Measurements from ENCODE around the gene C3orf52. TPM values are rescaled to one million over a fixed set of nuclear protein-coding genes. Genes with fewer than 3 reads are reported as not detected.
"Not testable (repeated sequence)": the region's sequence is repeated elsewhere in the genome, so short reads cannot be mapped to it uniquely, and the experiment has no call there.

Gene C3orf52
- total and polyA plus RNA-seq, 7 donors, result 0.36 to 17.4 (median 2.2) TPM

- Histone ChIP-seq H3K27me3 (no peaks in the 10 kb centered on the region), H3K27ac (no peak overlapping the region), H3K4me1 (no peaks in the 10 kb centered on the region), H3K4me3 (no peak overlapping the region), H3K36me3 (no peaks in the 10 kb centered on the region), H3K9me3 (no peaks in the 10 kb centered on the region)
- intact Hi-C loops (cut with DNase I), result no loop called here
- no peak for DNase-seq
- WGBS, 2 donors, result 78 to 83% methylated on average over 6 of the region's 6 CpGs
- TF ChIP-seq POLR2A (IDR thresholded peaks at IDR 0.05) (no peak), POLR2AphosphoS5 (IDR thresholded peaks at IDR 0.05) (no peak), CTCF (IDR thresholded peaks at IDR 0.05) (no peak), EP300 (IDR thresholded peaks at IDR 0.05) (no peak)
Observed at GRCh38 chr3:112056451-112056929, 29.7 kb upstream of the C3orf52 start.

DNA sequence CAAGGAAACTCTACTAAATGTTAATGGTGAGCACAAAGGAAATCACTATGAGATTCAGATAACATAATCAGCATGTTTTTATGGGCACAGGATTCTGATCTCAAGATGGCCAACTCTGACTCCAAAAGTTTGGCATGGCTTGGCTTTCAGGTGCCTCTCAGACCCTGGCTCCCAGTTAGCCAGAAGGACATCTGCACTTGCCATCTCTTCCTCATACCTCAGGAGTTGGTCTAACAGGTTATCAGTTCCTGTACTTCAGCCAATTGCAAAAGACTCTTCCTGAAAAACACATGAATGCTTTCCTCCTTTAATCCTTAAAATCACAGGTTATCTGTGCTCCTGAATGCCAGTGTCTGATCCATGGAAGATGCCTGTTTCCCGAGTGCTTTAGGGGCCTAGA, 26.7 kb upstream of the C3orf52 start:
- no peak for TF ChIP-seq POLR2AphosphoS5 (IDR thresholded peaks at IDR 0.05)
- intact Hi-C loops (cut with DNase I), result no loop called here
- WGBS, 2 donors, result 87 to 94% methylated on average over 1 of the region's 1 CpG

DNA sequence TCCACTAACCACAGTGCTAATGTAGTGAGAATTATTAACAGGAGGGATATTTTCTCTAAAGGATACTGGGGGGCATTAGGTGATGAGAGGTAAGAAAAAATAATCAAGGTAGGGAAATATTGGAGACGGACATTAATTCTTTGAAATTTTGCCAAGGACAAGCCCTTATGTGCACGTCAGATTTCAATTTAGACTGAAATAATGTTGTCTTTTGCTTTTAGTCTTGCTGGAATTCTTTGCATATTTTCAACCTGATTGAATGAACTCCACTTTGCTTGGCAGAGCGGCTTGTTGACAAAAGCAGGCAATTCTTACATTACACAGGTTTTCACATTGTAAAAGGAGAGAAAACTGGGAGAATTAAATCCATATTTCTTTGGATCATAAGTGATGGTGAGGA, 25.0 kb upstream of the C3orf52 start:
- H3K4me3 ChIP-seq, result no peak overlapping the region
- TF ChIP-seq EP300 (IDR thresholded peaks at IDR 0.05) (no peak), CTCF (IDR thresholded peaks at IDR 0.05) (no peak), POLR2A (IDR thresholded peaks at IDR 0.05) (no peak), POLR2AphosphoS5 (IDR thresholded peaks at IDR 0.05) (no peak)
- no peak for DNase-seq
- no peaks in the 10 kb centered on the region for H3K4me1 ChIP-seq
- H3K36me3 ChIP-seq, result no peaks in the 10 kb centered on the region
- intact Hi-C loops (cut with DNase I), result no loop called here
- 85 to 90% methylated on average over 3 of the region's 3 CpGs for WGBS, 2 donors
- H3K9me3 ChIP-seq, result no peaks in the 10 kb centered on the region
- H3K27ac ChIP-seq, result no peak overlapping the region
- H3K27me3 ChIP-seq, result no peaks in the 10 kb centered on the region

More for the DNA sequence above, 26.7 kb upstream of the C3orf52 start:
- no peak overlapping the region for H3K27ac ChIP-seq
- DNase-seq, result no peak
- no peaks in the 10 kb centered on the region for H3K9me3 ChIP-seq
- no peaks in the 10 kb centered on the region for H3K36me3 ChIP-seq
- H3K27me3 ChIP-seq, result no peaks in the 10 kb centered on the region
- no peak overlapping the region for H3K4me3 ChIP-seq
- H3K4me1 ChIP-seq, result no peaks in the 10 kb centered on the region

GRCh38 chr3:112072387-112073060, 13.7 kb upstream of the C3orf52 start:
- H3K27me3 ChIP-seq; intact Hi-C loops (cut with DNase I); DNase-seq; H3K27ac ChIP-seq; H3K4me1 ChIP-seq; H3K36me3 ChIP-seq; H3K9me3 ChIP-seq; H3K4me3 ChIP-seq: not testable (repeated sequence)
- 24 to 56% methylated on average over 8 of the region's 8 CpGs for WGBS, 2 donors

- Histone ChIP-seq H3K4me1 (no peaks in the 10 kb centered on the region), H3K27me3 (no peaks in the 10 kb centered on the region), H3K27ac (no peak overlapping the region), H3K36me3 (no peaks in the 10 kb centered on the region), H3K4me3 (no peak overlapping the region), H3K9me3 (no peaks in the 10 kb centered on the region)
- no peak for TF ChIP-seq POLR2AphosphoS5 (IDR thresholded peaks at IDR 0.05)
- TF ChIP-seq EP300 (IDR thresholded peaks at IDR 0.05), result no peak
- TF ChIP-seq POLR2A (IDR thresholded peaks at IDR 0.05), result no peak
- TF ChIP-seq CTCF (IDR thresholded peaks at IDR 0.05), result no peak
- 88 to 95% methylated on average over 2 of the region's 2 CpGs for WGBS, 2 donors
- DNase-seq, result no peak
- intact Hi-C loops (cut with DNase I), result no loop called here
Observed at GRCh38 chr3:112074006-112074405, 12.2 kb upstream of the C3orf52 start.
